HUDEP-2 (cell line): ENCODE results near the gene AKR1B1.

ENCODE experiments used
- DNase-seq, 76 experiments: peaks; one replicate each; lab custom pipeline; 2025; ENCODE audit not compliant: unreplicated experiment in 76 of 76; lab: John Stamatoyannopoulos, UW

AKR1B1 gene

GRCh38 chr7:134470864-134471263 lies 12.0 kb upstream of the AKR1B1 start:
- DNase-seq = no peak

DNA sequence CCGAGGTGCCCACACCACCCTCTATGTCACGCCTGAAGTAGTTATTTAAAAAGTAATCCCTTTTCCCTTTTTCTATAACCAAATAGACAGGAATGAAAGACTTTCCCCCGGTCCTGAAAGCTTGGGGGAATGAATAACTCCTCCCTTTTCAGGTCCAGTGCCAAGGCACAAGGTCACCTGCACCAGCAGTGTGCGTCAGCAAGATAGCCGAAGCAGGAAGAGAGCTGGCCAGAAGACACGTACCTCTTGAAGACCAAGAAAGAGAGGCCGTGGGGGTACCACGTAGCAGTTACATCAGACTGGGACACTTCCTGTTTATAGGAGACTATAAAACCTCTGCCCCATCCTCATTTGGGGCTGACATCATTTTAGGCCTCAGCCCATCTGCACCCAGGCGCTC lies 10.7 kb upstream of the AKR1B1 start:
- no peak for DNase-seq

DNA sequence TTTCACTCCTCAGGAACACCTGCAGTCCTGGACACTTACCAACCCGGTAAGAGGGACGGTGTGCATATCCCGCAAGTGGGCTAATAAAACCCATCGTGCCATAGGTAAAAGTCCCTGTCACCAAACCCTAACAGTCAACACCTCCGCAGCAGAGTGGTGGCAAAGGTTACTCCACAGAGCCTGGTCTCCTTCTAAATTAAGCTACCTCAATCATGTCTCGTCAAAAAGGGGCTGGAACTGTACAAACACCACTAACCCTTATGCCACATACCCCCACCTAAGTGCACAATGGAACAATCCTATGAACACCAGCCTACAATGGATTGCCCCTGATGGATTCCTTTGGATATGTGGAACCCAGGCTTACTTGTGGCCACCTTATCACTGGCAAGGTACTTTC lies 9.6 kb upstream of the AKR1B1 start:
- no peak for DNase-seq

DNA sequence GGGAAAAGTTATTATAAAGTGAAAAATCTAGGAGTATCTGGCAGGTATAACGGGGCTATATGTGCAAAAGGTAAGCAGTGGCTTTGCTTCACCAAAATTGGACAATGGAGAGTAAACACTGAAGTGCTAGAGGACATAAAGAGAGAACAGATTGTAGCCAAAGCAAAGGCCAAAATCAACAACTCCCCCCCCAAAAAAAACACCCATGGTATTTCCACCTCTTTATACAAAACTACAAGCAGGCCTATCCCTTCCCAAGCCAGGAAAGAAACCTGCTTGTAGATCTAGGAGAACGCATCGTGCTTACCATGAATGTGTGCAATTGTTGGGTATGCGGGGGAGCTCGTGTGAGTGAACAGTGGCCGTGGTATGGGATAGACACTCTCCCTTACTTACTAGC lies 9.2 kb upstream of the AKR1B1 start:
- DNase-seq = no peak

DNA sequence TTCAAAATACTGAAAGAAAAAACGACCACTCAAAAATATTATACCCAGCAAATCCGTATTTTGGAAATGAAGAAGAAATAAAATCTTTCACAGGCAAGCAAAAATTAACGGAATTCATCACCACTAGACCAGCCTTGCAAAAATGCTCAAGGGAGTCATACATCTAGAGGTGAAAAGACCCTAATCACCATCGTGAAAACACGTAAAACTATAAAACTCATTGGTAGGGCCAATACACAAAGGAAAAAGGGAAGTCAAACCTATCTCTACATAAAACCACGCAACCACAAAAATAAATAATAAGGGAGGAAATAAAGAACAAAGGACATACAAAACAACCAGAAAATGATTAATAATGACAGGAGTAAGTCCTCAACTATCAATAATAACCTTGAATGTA lies 6.6 kb upstream of the AKR1B1 start:
- DNase-seq = no peak

DNA sequence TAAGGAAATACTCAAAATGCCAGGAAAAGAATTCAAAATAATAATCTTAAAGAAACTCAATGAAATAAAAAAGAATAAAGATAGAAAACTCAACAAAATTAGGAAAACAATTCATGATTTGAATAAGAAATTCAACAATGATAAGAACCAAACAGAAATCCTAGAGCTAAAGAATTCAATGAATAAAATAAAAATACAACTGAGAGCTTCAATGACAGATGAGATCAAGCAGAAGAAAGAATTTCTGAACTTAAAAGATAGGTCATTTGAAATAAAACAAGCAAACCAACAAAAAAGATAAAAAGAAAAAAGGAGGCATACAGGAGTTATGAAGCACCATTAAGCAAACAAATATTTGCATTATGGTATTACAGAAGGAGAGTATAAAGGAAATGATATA lies 5.6 kb upstream of the AKR1B1 start:
- no peak for DNase-seq

DNA sequence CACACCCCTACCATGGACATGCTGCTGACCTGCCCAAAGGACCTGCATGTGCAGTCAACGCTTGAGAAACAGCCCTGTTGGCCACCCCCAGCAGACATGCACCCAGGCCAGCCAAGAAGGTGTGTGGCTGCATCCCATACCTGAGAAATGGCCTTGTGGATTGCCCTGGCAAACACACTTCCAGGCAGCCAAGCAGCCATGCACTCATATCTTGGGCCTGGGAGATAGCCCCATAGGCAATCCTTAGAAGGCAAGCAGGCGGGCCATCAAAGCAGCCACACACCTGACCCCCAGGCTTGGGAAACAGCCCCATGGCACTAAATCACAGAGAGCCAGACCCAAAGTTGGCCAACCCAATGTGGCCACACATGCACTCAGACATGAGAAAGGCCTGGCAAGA lies 4.9 kb upstream of the AKR1B1 start:
- DNase-seq = no peak

GRCh38 chr7:134462337-134462925 lies 3.5 kb upstream of the AKR1B1 start:
- no peak for DNase-seq

DNA sequence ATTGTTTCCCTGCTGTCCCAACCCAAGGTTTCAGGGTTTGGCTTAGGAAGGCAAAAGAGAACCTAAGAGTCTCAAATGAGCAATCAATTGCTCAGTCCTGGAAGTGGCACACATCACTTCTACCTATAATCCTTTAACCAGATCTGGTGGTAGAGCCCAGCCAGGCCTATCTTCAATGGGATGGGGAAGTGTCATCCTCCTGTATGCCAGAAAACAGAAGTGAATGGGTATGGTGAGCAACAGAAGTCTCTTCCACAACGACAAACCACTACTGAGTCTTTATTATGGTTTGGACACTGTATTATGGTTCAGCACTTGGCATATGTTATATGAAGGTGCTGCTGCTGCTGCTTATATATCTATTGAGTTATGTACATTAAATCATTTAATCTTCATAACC lies 3.0 kb upstream of the AKR1B1 start:
- DNase-seq = no peak

- DNase-seq = no peak
Observed at GRCh38 chr7:134459981-134460380, 1.1 kb upstream of the AKR1B1 start.

- peak in 17 of 76 experiments; percentile 7 to 45 (median 26) for DNase-seq
Observed at GRCh38 chr7:134458341-134458805, 527 bp downstream of the AKR1B1 start.

GRCh38 chr7:134457210-134457609 lies 1.7 kb downstream of the AKR1B1 start:
- no peak for DNase-seq

DNA sequence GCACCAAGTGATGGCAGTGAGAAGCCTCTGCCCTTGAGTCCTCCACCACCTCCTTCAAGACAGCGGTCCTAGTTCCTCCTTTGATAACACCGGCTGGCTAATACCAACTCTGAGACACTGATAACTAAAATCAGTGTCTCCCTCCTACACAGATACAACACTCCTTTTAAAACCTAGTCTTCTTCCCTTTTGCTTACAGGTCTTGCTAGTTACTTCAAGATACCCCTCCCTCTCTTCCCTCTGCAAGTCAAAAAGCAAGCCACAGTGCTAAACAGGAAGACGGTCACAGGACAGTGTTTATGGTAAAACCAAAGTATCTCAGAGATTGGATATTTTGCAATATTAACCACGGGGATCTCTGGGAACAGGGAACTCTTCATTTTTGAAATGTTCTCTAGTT lies 4.6 kb downstream of the AKR1B1 start:
- DNase-seq = no peak

- no peak for DNase-seq
Observed at GRCh38 chr7:134453518-134453917, 5.4 kb downstream of the AKR1B1 start.

DNA sequence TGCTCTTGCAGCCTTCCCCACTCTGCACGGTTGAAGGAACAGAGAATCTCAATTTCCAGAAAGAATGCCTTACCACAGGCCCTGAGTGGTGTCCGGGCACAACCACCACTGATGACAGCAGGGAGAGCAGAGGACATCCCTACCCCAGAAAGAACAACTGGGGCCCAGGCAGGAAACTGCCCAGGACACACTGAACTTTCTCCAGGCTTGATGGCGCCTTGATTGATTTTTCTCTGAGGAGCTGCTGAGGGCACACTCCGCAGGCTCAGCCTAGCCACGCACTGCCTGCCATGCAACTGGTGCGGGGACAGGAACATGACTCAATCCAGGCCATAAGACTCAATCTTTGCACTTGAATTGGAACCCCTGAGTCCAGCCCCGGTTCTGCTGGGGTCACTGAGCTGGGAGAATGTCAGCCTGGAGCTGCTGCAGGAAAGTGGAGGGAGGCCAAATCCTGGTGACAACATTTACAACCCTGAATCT lies 5.9 kb downstream of the AKR1B1 start:
- no peak for DNase-seq

GRCh38 chr7:134452419-134452838 lies 6.5 kb downstream of the AKR1B1 start:
- DNase-seq = no peak

DNA sequence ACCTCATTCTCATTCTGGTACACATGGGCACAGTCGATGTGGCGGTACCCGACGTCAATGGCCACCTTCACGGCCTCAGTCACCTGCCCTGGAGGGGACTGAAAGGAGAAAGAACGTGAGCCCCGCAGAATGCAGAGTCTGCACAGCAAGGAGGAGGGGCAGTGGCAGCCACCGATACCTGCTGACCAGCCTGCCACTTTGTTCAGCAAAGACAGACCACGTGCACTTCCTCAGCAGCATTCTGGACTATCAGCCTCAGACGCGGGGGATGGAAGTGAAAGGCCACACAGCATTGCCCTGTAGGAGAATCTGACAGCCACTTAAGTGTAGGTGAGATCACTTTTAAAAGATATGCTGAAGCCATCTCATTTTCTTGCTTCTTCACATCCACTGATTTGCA lies 7.2 kb downstream of the AKR1B1 start:
- DNase-seq = no peak

DNA sequence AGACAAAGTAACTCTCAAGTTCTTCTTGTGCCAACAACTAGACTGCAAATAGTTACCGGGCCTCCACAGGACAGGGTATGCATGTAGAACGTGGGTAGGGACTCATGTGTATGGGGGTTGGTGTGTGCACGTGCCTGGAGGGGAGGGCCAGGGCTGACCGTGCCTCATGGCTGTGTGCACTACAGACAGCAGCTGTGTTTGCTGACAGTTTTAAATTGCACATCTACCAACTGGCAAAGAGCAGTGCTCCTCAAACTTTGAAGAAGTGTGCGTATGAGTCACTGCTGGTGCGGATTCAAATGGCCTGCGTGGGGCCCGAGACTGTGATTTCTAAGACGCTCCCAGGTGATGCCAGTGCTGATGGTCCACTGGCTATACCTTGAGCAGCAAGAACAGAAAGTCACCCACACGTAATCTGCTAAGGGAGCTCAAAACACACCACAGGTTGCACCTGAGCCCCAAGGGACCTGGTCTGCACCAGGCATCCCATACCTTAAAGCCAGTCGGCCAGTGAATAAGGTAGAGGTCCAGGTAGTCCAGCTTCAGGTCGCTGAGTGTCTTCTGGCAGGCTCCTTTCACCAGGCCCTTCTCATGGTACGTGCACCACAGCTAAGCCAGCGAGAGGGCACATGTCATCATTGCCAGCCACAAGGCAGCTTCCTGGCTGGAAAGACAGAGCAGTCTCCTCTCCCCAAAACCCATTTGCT lies 8.5 kb downstream of the AKR1B1 start:
- DNase-seq = no peak

DNA sequence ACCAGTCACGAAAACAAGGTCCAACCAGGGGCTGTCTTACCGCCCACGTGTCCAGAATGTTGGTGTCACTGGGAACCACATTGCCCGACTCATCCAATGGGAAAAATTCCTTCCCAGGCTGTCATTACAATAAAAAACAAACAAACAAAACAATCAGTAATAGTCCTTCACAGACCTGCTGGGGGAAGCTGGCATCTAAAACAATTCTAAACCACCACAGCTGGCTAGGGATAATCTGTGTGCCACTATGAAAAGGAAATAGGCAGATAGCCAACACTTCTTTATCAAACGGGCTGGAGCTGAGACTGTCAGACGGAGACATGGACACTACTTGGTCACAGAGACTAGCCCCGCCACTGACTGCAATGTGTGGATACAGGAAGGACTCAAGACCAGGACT lies 9.2 kb downstream of the AKR1B1 start:
- no peak for DNase-seq

GRCh38 chr7:134448356-134449229 lies 10.3 kb downstream of the AKR1B1 start:
- DNase-seq = peak in 26 of 76 experiments; percentile 4 to 65 (median 28)

- no peak for DNase-seq
Observed at GRCh38 chr7:134447383-134447782, 11.5 kb downstream of the AKR1B1 start.
